ENCODE results near the gene SAG.

Gene SAG

DNA sequence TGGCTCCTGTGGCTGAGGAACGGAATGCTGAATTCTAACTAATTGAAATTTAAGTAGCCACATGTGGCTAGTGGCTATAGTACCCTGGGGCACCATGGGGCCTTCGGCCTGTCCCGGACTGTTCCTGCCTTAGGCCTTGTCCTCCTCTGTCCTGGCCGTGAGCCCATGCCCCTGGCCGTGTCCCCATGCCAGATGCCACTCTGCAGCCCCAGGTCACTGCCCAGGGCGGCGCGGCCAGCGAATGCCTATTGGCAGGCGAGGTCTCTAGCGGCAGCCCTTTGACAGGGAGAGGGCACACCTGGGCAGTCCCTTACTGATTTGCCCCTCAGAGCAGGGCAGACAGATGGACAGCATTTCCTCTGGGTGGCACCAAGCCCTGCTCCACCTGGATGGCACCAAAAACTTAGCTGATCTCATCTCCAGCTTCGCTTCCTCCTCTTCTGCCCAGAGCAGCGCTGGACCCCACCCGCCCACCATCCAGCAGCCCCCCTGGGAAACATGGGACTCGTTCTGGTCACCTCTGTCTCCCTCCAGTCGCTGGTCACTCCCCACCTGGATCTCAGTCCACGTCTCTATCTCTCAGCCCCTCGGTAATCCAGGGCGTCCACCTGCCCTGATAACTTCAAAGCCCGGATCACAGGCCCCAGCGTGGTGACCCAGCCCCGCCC lies 45.6 kb downstream of the SAG start:
- H3K4me3 ChIP-seq (ENCODE audit: low read depth, low read length): peak overlapping the region; percentile 58
- DNase-seq (ENCODE audit: low read depth): no peak
- TF ChIP-seq, protein P1, sequence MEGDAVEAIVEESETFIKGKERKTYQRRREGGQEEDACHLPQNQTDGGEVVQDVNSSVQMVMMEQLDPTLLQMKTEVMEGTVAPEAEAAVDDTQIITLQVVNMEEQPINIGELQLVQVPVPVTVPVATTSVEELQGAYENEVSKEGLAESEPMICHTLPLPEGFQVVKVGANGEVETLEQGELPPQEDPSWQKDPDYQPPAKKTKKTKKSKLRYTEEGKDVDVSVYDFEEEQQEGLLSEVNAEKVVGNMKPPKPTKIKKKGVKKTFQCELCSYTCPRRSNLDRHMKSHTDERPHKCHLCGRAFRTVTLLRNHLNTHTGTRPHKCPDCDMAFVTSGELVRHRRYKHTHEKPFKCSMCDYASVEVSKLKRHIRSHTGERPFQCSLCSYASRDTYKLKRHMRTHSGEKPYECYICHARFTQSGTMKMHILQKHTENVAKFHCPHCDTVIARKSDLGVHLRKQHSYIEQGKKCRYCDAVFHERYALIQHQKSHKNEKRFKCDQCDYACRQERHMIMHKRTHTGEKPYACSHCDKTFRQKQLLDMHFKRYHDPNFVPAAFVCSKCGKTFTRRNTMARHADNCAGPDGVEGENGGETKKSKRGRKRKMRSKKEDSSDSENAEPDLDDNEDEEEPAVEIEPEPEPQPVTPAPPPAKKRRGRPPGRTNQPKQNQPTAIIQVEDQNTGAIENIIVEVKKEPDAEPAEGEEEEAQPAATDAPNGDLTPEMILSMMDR (conservative IDR thresholded peaks at IDR 0.05; ENCODE audit: low read depth, low read length): no peak

DNA sequence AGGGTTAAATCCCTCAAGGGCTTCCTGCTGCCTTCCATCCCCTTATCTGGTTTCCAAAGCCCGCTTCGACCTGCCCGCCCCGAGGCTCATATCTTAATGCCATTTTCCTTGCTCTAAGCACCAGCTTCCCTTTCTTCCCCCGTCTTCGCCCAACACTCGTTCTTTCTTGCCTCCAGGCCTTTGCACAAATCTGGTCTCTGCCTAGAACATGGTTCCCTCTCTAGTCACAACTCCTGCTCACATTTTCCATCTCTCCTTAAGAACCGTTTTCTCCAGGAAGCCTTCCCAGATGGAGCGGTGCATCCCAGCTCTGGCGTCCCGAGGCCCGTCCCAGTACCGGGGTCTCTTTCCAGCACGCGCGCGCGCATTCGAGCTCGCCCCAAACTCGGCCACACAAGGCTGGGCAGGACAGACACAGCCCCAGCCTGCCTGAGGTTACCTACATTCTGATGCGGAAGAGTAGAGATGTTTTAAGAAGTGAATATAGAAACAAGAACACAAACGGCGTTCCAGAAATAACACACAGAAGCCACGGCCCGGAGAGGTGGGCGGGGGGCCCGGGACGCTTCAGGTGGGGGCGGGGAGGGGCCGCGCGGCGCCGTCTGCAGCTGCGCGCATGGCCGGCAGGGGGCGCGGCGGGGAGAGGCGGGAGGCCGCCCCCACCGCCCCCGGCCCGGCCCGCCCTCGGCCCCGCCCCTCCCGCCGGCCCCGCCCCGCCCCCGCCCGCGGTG lies 46.3 kb downstream of the SAG start, which contains the start of gene DGKD:
Gene DGKD, plus strand, starts transcription at position 726 of the 731 bp plus-strand sequence. CDS start 25 bp downstream, outside the sequence.
- peak; percentile 39 for DNase-seq (ENCODE audit: low read depth)
- peak within 1 kb of the TSS; percentile 72 for H3K4me3 ChIP-seq (ENCODE audit: low read depth, low read length)
- TF ChIP-seq, protein P1 (conservative IDR thresholded peaks at IDR 0.05; ENCODE audit: low read depth, low read length): peak; percentile 33

DNA sequence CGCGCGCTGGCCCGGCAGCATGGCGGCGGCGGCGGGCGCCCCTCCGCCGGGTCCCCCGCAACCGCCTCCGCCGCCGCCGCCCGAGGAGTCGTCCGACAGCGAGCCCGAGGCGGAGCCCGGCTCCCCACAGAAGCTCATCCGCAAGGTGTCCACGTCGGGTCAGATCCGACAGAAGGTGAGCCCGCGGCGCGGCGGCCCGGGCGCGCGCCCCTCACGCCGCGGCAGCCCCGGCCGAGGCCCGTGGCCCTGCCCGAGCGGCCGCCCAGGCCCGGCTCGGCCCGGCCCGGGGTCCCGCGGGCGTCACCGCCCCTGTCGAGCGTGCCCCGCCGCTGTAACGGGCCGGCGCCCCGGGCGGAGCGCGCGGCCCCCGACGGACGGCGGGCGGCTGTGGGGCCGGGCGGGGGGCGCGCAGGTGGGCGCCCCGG lies 46.9 kb downstream of the SAG start:
- DNase-seq (ENCODE audit: low read depth): no peak
- TF ChIP-seq, protein P1 (conservative IDR thresholded peaks at IDR 0.05; ENCODE audit: low read depth, low read length): no peak
- peak overlapping the region; percentile 72 for H3K4me3 ChIP-seq (ENCODE audit: low read depth, low read length)

DNA sequence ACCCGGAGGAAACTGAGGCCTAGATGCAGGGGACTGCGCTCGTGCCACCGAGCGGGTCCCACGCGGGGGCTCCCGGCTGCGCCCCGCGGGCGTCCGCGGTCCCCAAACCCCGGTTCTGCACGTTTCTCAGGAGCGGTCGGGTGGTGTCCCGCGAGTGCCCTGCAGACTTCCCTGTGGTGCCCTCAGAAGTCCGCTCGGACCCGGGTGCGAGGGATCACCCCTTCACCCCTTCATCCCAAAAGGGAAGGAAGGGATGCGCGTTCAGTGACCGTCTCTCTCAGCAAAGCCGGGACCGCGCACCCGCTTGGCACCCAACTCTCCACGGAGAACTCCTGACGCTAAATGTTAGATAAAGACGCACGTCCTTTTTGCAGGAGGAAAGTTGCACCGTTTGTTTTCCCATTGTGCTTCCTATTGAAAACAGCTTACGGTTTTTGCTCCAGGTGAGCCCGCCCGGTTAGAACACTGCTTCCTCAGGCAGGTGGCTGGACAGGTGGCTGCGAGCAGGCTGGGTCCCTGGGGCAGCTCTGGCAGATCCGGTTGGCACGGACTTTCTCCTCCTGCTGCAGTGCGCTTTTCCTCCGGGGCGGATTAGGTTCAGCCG lies 47.5 kb downstream of the SAG start:
- peak overlapping the region; percentile 72 for H3K4me3 ChIP-seq (ENCODE audit: low read depth, low read length)
- DNase-seq (ENCODE audit: low read depth): peak; percentile 22
- TF ChIP-seq, protein P1 (conservative IDR thresholded peaks at IDR 0.05; ENCODE audit: low read depth, low read length): no peak

DNA sequence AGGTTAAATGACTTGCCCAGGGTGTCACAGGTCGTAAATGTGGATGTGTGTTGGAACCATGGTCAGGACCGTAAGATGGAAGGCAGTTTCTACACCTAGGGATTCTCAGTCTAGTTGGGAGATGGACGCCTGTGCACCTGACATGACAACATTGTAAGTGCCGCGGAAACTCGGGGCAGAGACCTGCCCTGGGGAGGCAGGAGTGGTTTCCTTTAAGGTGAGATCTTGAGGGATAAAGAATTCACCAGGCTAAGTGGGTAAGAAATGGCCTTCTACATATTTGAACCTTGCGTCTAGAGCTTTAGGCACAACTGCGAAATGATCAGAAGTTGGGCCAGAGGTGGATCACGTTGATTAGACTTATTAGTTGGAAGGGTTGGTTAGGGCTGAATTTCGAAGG lies 48.3 kb downstream of the SAG start:
- DNase-seq (ENCODE audit: low read depth): no peak
- TF ChIP-seq, protein P1 (conservative IDR thresholded peaks at IDR 0.05; ENCODE audit: low read depth, low read length): no peak

DNA sequence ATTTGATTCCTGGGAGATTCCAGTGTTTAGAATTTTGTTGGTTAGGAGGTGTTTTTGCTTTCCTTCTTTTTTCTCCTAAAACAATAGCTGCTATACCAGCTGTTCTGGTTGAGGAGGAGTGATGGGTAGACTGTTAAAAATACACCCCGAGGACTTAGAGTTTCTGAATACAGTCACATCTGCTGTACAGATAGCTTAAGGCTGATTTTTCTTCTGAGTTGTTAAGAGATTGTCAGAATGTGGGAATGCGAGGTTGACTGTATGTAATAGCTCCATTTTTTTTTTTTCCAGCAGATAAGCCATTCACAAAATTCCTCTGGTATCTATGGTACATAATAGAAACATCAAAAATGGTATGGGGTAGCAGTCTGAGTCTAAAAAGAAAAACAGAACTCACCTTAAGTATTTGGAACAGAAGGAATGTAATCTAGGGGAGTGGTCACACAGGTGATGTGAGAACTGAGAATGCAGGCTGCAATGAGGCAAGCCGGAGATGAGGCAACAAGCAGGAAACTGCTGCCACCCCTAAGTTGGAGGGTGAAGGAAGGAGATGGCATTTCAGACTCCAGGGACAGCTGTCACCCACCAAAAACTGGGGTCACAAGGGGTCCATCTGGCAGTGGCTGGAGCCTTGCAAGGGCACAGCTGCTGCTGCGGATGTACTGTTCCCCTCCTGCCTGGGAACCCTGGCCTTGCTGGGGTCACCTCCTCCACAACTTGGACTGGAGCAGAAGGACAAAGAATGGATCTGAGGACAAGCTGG lies 49.1 kb downstream of the SAG start:
- H3K4me3 ChIP-seq (ENCODE audit: low read depth, low read length): no peak overlapping the region
- no peak for DNase-seq (ENCODE audit: low read depth)
- TF ChIP-seq, protein P1 (conservative IDR thresholded peaks at IDR 0.05; ENCODE audit: low read depth, low read length): no peak

More for the DNA sequence above, 48.3 kb downstream of the SAG start:
- H3K4me3 ChIP-seq (ENCODE audit: low read depth, low read length): no peak overlapping the region

Measured in choroid plexus epithelial cell (primary cell).